Measurements from ENCODE around the gene FAM107B. TPM values are rescaled to one million over a fixed set of nuclear protein-coding genes. Genes with fewer than 3 reads are reported as not detected.

Gene FAM107B
- total and polyA plus RNA-seq, 2 of the 8 experiments (the other 6 are each of a cell fraction or from before 2014, with no cell fraction given) = 7.5 to 28.1 TPM

GRCh38 chr10:14654821-14655382, 119.8 kb downstream of the FAM107B start:
- ChIA-PET POLR2A (ENCODE audit: partially characterized antibody) (interaction anchor here (0.6 kb wide), 1 partner anchor 455 kb away, joined by 3 read pairs; no protein-coding TSS in a partner anchor), CTCF (ENCODE audit: partially characterized antibody) (interaction anchor here (0.9 to 2.2 kb wide), 4 partner anchors 13 to 169 kb away, joined by 3 to 6 read pairs (median 3); no protein-coding TSS in a partner anchor)
- FAIRE-seq (no peak), DNase-seq (ENCODE audit: low read depth in 1 of 2, low spot score in 2 of 2) (no peak)
- H3K4ac ChIP-seq (replicated peaks; ENCODE audit: insufficient read length, low read depth, low read length) = no peak overlapping the region
- no peaks in the 10 kb centered on the region for H3K79me1 ChIP-seq (ENCODE audit: low read depth, low read length)
- H4K20me1 ChIP-seq (replicated peaks in 1 of 2; ENCODE audit: control insufficient read depth in 1 of 2, insufficient read depth in 2 of 2, low read length in 2 of 2) = no peaks in the 10 kb centered on the region
- no peaks in the 10 kb centered on the region for H3K79me2 ChIP-seq (ENCODE audit: control insufficient read depth in 1 of 2, insufficient read depth in 2 of 2, low read length in 2 of 2)
- no peak overlapping the region for H2BK15ac ChIP-seq (ENCODE audit: low read length)
- H3K4me3 ChIP-seq (ENCODE audit: extremely low read depth in 1 of 4, insufficient read depth in 2 of 4, low read depth in 3 of 4, low read length in 4 of 4) = no peak overlapping the region
- H3K27me3 ChIP-seq (replicated peaks in 1 of 4; ENCODE audit: control insufficient read depth in 3 of 4, extremely low read depth in 1 of 4, insufficient read depth in 3 of 4, low read length in 3 of 4) = no peaks in the 10 kb centered on the region
- H2BK20ac ChIP-seq (ENCODE audit: low read length) = no peak overlapping the region
- H3K56ac ChIP-seq (replicated peaks; ENCODE audit: insufficient read length, low read depth, low read length) = no peak overlapping the region
- H3K23ac ChIP-seq (ENCODE audit: insufficient read length) = no peak overlapping the region
- 87% methylated on average over 3 of the region's 3 CpGs; no CpG with 5 or more reads in 1 of the 2 experiments for WGBS, 2 experiments (ENCODE audit: extremely low coverage in 1 of 2, insufficient coverage in 1 of 2, insufficient read length in 1 of 2, insufficient replicate concordance in 2 of 2, low coverage in 1 of 2, low lambda C conversion rate in 2 of 2, missing lambda C conversion rate in 1 of 2)
- H2AK5ac ChIP-seq (ENCODE audit: low read depth, low read length) = no peak overlapping the region
- no peak overlapping the region for H2AFZ ChIP-seq (ENCODE audit: low read length)
- no peak overlapping the region for H2BK5ac ChIP-seq (ENCODE audit: low read depth, low read length)
- no peak overlapping the region for H3K27ac ChIP-seq (ENCODE audit: low read depth, low read length)
- H3K18ac ChIP-seq (ENCODE audit: extremely low read depth, low read length) = no peak overlapping the region
- H3K4me2 ChIP-seq (ENCODE audit: insufficient read depth in 1 of 2, low read depth in 2 of 2, low read length in 2 of 2) = no peak overlapping the region
- no peak overlapping the region for H3K9ac ChIP-seq (replicated peaks in 1 of 4; ENCODE audit: extremely low read depth in 1 of 4, low read depth in 3 of 4, low read length in 3 of 4)
- H4K91ac ChIP-seq (replicated peaks; ENCODE audit: insufficient read length, low read length) = no peak overlapping the region
- H3K23me2 ChIP-seq (ENCODE audit: low read depth, low read length) = no peaks in the 10 kb centered on the region
- no peak overlapping the region; the same call in 1 of the 2 replicates for H4K8ac ChIP-seq (ENCODE audit: extremely low read depth, insufficient read depth, low read length)
- H3K14ac ChIP-seq (ENCODE audit: insufficient read length) = no peak overlapping the region
- H3K4me1 ChIP-seq (replicated peaks in 1 of 4; ENCODE audit: control insufficient read depth in 3 of 4, insufficient read depth in 4 of 4, low read length in 3 of 4) = peaks cover 0 to 18% (median 5%) of the 10 kb centered on the region in 4 experiments; a peak in 3 of 7 replicates
- no peak overlapping the region for H4K5ac ChIP-seq (ENCODE audit: insufficient read length, low read depth, low read length)
- no peaks in the 10 kb centered on the region for H3K9me3 ChIP-seq (ENCODE audit: insufficient read depth in 2 of 2, low read depth in 1 of 2, low read length in 1 of 2)
- TF ChIP-seq CHD2 (IDR thresholded peaks at IDR 0.05; ENCODE audit: low read length) = no peak
- TF ChIP-seq CEBPB (IDR thresholded peaks at IDR 0.05; ENCODE audit: low read depth, low read length) = no peak
- H3K36me3 ChIP-seq (ENCODE audit: control insufficient read depth in 2 of 4, insufficient read depth in 4 of 4, low read length in 3 of 4) = no peaks in the 10 kb centered on the region
- H2BK120ac ChIP-seq (replicated peaks; ENCODE audit: low read depth, low read length) = no peak overlapping the region
- H2BK12ac ChIP-seq (ENCODE audit: low read depth, low read length) = no peak overlapping the region

All from H1 (cell line).